SJCRH30 (cell line): Measurements from ENCODE around the gene FAM118A. TPM values are rescaled to one million over a fixed set of nuclear protein-coding genes. Genes with fewer than 3 reads are reported as not detected.
"Not testable (repeated sequence)": the region's sequence is repeated elsewhere in the genome, so short reads cannot be mapped to it uniquely, and the experiment has no call there.

Experiments used
- DNase-seq, 2 experiments: peaks; one replicate each; pipeline ENCODE4 v3.0.0-alpha.2; 2015 to 2020
- H3K27ac ChIP-seq: fragments of 250-450 bp; sonication (Bioruptor Pico); 2 replicates; pipeline ENCODE4 v1.5.1; 2020; ENCODE audit warnings: mild to moderate bottlenecking, moderate library complexity
- H3K27me3 ChIP-seq: fragments of 250-450 bp; sonication (Bioruptor Pico); 2 replicates; pipeline ENCODE4 v1.5.1; 2020; ENCODE audit warnings: mild to moderate bottlenecking, moderate library complexity
- H3K36me3 ChIP-seq: fragments of 250-450 bp; sonication (Bioruptor Pico); 2 replicates; pipeline ENCODE4 v1.5.1; 2020; ENCODE audit warnings: mild to moderate bottlenecking, moderate library complexity
- H3K4me1 ChIP-seq: fragments of 250-450 bp; sonication (Bioruptor Pico); 2 replicates; pipeline ENCODE4 v1.5.1; 2020; ENCODE audit warnings: mild to moderate bottlenecking, moderate library complexity
- H3K4me3 ChIP-seq: fragments of 250-450 bp; sonication (Bioruptor Pico); 2 replicates; pipeline ENCODE4 v1.5.1; 2020; ENCODE audit warnings: mild to moderate bottlenecking, moderate library complexity
- H3K9me3 ChIP-seq: fragments of 250-450 bp; sonication (Bioruptor Pico); replicated peaks from 2 replicates; pipeline ENCODE4 v1.5.1; 2020; ENCODE audit warnings: mild to moderate bottlenecking, moderate library complexity
- total RNA-seq: library from RNA; depleted of rRNA; stranded (reverse); fragments of >200 nt; shearing (Covaris generic); gene quantifications from 2 replicates; pipeline ENCODE4 v1.2.3, GENCODE V29; 2014

Gene FAM118A
- total RNA-seq, 1 experiment from 2014 or later, result 13.8 TPM

DNA sequence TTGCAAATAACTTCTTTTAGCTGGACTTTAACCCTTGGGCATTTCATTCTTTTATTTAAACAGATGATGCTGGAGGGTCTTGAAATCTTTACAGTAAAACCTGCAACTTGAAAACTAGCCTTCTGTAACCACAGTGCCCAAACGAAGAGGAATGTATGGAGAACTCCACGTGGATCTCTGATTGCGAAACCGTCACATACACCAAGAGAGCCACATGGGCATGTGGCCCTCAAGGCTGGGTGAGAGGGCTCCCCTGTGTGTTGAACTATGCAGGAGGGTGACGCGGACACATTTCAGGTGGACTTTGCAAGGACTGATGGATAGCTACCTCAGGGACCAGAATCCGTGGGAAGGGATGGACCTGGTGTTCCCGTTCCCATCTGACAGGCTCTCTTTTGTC is 30.6 kb downstream of the FAM118A start:
- Histone ChIP-seq H3K4me3 (no peak overlapping the region), H3K4me1 (no peaks in the 10 kb centered on the region), H3K9me3 (no peaks in the 10 kb centered on the region), H3K27ac (no peak overlapping the region), H3K27me3 (no peaks in the 10 kb centered on the region), H3K36me3 (no peaks in the 10 kb centered on the region; the same call in 1 of the 2 replicates)
- DNase-seq, result no peak

DNA sequence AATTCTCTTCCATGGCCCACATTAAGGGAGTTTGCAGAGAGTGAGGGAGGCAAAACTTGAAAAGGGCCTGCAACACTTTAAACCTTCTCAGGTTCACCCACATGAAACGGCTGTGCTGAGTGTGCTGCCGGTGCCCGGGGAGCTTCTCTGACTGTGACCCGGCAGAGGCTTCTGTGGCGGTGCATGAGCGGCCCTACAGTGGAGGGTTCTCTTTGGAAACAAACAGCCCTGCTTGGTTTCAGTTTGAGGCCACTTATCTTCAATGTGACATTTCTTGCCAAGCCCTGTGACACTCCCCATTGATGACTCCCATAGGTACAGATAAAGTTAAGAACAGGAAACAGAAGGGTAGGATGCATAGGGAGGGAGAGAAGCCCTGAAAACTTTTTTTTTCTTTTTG is 31.8 kb downstream of the FAM118A start:
- H3K4me3 ChIP-seq, result no peak overlapping the region
- H3K36me3 ChIP-seq, result no peaks in the 10 kb centered on the region; the same call in 1 of the 2 replicates
- H3K27me3 ChIP-seq, result no peaks in the 10 kb centered on the region
- DNase-seq, result no peak
- no peaks in the 10 kb centered on the region for H3K9me3 ChIP-seq
- H3K4me1 ChIP-seq, result no peaks in the 10 kb centered on the region
- H3K27ac ChIP-seq, result no peak overlapping the region

DNA sequence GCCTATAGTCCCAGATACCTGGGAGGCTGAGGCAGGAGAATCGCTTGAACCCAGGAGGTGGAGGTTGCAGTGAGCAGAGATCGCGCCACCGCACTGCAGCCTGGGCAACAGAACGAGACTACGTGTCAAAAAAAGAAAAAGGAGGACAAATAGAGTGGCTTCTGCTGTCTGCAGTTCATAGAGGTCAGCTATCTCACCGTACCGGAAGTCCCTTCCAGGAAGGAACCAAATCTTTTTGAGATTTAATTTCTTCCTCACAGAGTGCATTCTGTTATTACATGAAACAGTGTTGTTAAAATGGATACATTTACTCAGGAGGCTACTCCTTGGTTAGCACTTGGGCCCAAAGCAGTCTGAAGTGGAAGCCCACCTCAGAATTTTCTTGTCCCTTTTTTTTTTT is 33.4 kb downstream of the FAM118A start:
- Histone ChIP-seq H3K36me3 (no peaks in the 10 kb centered on the region; the same call in 1 of the 2 replicates), H3K27me3 (no peaks in the 10 kb centered on the region), H3K27ac (no peak overlapping the region), H3K4me3 (no peak overlapping the region), H3K9me3 (no peaks in the 10 kb centered on the region), H3K4me1 (no peaks in the 10 kb centered on the region)
- DNase-seq, result no peak

DNA sequence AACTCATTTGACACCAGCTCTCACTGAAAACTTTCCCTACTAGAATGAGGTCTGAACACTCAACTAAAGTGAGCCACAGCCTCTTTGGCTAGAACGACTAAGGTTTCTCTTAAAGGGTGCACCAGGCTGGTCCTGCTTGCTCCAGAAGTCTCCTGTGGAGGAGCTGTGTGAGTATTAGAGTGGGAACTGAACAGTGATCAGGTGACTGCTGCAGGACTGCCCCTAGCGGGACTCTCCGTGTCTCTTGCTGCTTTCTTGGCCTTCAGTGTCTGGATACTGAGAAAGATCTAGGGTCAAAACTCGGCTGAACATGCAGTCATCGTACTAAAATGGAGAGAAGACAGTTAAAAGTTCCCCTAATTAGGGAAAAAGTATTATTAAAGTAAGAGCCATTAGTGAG is 34.6 kb downstream of the FAM118A start:
- DNase-seq, result no peak
- Histone ChIP-seq H3K27ac (no peak overlapping the region), H3K36me3 (no peaks in the 10 kb centered on the region; the same call in 1 of the 2 replicates), H3K4me1 (no peaks in the 10 kb centered on the region), H3K9me3 (no peaks in the 10 kb centered on the region), H3K27me3 (no peaks in the 10 kb centered on the region), H3K4me3 (no peak overlapping the region)

DNA sequence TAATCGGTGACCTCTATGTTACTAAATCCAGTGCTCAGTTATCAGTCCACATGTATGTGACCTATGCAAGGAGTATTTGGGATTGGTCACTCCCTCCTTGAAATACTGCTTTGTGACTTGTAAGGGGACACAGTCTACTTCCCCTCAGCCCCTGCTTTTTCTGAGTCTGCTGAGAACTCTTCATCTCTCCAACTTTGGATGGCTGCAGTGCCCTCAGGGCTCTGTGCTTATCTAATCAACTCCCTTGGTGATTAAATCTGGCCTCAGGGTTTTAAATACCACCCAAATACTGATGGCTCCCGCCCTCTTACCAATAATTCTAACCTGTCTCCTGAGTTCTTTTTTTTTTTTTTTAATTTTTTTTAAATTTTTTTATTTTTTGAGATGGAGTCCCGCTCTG is 40.2 kb downstream of the FAM118A start:
- Histone ChIP-seq H3K27ac (no peak overlapping the region), H3K9me3 (no peaks in the 10 kb centered on the region), H3K4me3 (no peak overlapping the region), H3K4me1 (peaks cover 10% of the 10 kb centered on the region), H3K36me3 (no peaks in the 10 kb centered on the region), H3K27me3 (no peaks in the 10 kb centered on the region)
- DNase-seq, result no peak

DNA sequence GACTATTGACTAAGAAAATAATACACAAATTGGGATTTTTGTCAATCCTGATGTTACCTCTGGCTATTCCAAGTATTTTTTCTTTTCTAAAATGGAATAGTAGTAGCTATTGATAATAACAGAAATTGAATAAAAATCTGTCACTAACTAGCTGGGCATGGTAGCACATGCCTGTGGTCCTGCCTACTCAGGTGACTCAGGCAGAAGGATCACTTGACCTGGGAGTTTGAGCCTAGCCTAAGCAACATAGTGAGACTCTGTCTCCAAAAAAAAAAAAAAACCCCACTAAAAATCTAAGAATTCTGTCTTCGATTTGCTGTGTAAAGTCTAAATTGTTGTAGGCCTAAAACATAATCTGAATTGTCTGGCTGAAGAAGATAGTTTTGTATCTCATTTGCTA is 42.2 kb downstream of the FAM118A start:
- Histone ChIP-seq H3K27ac (no peak overlapping the region), H3K9me3 (no peaks in the 10 kb centered on the region), H3K4me3 (no peak overlapping the region), H3K36me3 (no peaks in the 10 kb centered on the region), H3K27me3 (no peaks in the 10 kb centered on the region), H3K4me1 (peaks cover 10% of the 10 kb centered on the region)
- no peak for DNase-seq

DNA sequence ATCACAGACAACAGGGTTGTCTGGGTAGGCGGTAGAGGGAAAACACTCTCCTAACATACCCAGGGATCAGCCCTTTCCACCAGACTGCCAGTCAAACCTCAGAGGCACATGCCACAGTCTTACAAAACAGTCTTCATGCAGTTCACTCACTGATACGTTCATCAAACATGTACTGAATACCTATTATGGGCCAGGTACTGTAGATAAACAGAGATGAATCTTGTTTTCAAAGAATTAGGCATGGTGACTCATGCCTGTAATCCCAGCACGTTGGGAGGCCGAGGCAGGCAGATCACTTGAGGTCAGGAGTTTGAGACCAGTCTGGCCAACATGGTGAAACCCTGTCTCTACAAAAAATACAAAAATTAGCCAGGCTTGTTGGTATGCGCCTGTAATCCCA is 43.0 kb downstream of the FAM118A start:
- H3K4me3 ChIP-seq, H3K27me3 ChIP-seq, H3K9me3 ChIP-seq, H3K36me3 ChIP-seq: not testable (repeated sequence)
- peaks cover 10% of the 10 kb centered on the region for H3K4me1 ChIP-seq
- peak overlapping the region; percentile 42; the same call in 1 of the 2 replicates for H3K27ac ChIP-seq
- DNase-seq, result peak; percentile 14 to 19

DNA sequence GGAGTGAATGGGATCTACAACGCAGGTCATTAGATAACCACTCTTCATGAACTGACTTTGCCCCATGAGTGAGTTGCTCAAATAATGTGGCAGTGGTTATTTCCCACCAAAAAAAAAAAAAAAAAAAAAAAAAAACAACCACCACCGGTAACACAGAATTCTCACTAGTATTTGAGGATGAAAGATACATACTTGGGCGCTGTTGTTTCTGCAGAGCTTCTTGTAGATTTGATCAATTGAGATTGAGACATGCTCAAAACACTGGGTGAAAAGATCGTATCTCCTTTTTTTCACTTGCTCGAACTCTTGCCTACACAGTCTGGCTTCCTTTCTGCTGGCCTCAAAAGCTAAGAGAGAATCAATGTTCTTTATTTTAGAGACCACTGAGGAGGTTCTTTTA is 44.1 kb downstream of the FAM118A start:
- H3K4me1 ChIP-seq, result peaks cover 10% of the 10 kb centered on the region
- no peak overlapping the region for H3K27ac ChIP-seq
- DNase-seq, result no peak
- no peak overlapping the region for H3K4me3 ChIP-seq
- H3K27me3 ChIP-seq, result no peaks in the 10 kb centered on the region
- H3K9me3 ChIP-seq, result no peaks in the 10 kb centered on the region
- H3K36me3 ChIP-seq, result no peaks in the 10 kb centered on the region

DNA sequence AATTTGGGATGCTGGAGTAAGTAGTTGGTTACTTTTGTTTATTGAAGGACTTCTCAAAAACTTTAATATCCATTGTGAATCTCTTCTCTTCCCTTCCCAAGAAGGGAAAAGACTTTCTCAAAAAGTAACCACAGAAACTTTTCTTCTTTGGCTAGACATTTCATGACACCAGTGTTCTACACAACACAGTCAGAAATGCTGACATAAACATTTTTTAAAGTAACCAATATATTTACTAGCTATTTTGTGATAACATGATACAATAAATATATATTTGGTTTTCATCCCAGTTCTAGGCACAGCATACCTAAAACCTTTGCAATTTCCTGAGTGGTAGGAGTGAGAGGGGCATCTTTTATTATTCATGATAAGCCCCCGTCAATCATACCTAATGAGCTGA is 47.8 kb downstream of the FAM118A start:
- peaks cover 7% of the 10 kb centered on the region for H3K4me1 ChIP-seq
- DNase-seq, result no peak
- no peak overlapping the region for H3K27ac ChIP-seq
- H3K27me3 ChIP-seq, result no peaks in the 10 kb centered on the region
- no peaks in the 10 kb centered on the region for H3K36me3 ChIP-seq
- H3K4me3 ChIP-seq, result no peak overlapping the region
- no peaks in the 10 kb centered on the region for H3K9me3 ChIP-seq

DNA sequence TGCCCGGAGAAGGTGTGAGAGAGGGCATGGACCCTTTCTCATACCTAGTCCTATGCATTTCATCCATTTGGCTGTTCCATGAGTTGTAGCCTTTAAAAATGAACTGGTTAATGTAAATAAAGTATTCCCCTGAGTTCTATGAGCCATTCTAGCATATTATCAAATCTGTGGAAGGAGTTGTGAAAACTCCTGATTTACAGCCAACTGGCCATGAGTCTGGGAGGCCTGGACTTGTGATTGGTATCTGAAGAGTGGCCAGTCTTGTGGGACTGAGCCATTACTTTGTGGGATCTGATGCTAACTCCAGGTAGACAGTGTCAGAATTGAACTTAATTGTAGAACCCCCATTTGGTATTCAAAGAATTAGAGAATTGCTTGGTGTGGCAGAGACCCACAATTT is 48.4 kb downstream of the FAM118A start:
- Histone ChIP-seq H3K9me3 (no peaks in the 10 kb centered on the region), H3K27me3 (no peaks in the 10 kb centered on the region), H3K4me3 (no peak overlapping the region), H3K36me3 (no peaks in the 10 kb centered on the region), H3K4me1 (peaks cover 3% of the 10 kb centered on the region), H3K27ac (no peak overlapping the region)
- no peak for DNase-seq

DNA sequence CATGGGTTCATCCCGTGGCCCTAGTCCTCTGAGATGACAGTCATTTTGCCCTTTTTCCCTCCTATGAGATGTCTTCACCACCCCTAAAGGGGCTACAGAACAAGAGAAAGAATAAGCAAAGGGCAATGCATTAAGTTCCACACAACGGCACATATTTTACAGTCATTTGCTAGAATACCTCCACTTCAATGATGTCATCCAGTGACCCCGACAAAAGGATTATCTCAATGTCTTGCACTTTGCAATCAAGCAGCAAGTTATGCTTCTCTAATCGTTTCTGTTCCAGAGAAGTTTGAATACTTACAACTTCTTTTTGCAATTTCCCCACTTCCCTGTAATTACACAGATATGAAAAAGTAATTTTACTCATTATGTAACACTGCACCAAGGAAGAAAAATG is 49.9 kb downstream of the FAM118A start:
- Histone ChIP-seq H3K27me3 (no peaks in the 10 kb centered on the region), H3K36me3 (no peaks in the 10 kb centered on the region), H3K9me3 (no peaks in the 10 kb centered on the region), H3K4me3 (no peak overlapping the region), H3K4me1 (no peaks in the 10 kb centered on the region), H3K27ac (no peak overlapping the region)
- no peak for DNase-seq

DNA sequence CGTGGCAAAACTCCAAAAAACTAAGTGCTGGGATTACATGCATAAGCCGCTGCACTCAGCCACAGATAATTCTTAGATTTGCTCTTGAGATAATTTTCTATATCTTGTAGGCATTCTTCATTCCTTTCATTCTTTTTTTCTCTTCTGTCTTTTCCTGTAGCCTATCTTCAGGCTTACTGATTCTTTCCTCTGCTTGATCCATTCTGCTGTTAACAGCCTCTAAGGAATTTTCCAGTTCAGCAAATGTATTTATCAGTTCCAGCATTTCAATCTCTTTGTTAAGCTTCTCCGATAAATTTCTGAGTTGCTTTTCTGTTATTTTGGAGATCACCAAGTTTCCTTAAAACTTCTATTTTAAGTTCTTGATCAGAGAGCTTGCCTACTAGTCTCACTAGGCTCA is 57.0 kb downstream of the FAM118A start:
- no peak overlapping the region for H3K4me3 ChIP-seq
- H3K27ac ChIP-seq, result no peak overlapping the region
- H3K4me1 ChIP-seq, result no peaks in the 10 kb centered on the region
- no peaks in the 10 kb centered on the region for H3K9me3 ChIP-seq
- no peak for DNase-seq
- no peaks in the 10 kb centered on the region for H3K36me3 ChIP-seq
- no peaks in the 10 kb centered on the region; the same call in 1 of the 2 replicates for H3K27me3 ChIP-seq

DNA sequence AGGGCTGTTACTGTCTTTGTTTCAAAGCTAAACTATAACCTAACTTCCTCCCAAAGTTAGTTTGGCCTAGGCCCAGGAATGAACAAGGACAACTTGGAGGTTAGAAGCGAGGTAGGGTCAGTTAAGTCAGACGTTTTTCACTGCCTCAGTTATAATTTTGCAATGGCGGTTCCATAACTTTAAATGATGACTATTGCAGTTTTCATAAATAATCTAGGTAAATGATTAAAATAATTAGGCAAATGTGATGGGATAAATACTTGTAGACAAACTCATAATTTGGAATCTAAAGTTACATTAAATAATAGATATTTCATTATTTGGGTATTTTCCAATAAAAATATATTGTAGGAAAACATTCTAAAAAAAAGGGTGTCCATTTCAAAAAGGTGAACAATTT is 63.9 kb downstream of the FAM118A start:
- DNase-seq, H3K27me3 ChIP-seq, H3K9me3 ChIP-seq, H3K4me1 ChIP-seq, H3K27ac ChIP-seq, H3K4me3 ChIP-seq, H3K36me3 ChIP-seq: not testable (repeated sequence)

DNA sequence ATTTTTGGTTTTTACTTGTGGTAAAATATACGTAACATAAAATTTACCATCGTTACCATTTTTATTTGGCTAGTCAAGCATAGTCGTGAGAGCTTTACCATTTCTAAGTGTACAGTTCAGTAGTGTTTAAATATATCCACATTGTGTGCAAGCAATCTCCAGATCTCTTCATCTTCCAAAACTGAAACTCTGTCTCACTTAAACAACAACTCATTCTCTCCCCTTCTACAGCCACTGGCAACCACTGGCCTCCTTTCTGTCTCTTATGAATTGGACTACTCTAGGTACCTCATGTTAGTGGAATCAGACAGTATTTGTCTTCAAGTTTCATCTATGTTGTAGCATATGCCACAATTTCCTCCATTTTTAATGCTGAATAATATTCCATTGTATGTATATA is 66.3 kb downstream of the FAM118A start:
- Histone ChIP-seq H3K27ac (no peak overlapping the region), H3K9me3 (no peaks in the 10 kb centered on the region; the same call in 1 of the 2 replicates), H3K4me1 (no peaks in the 10 kb centered on the region), H3K27me3 (no peaks in the 10 kb centered on the region), H3K36me3 (no peaks in the 10 kb centered on the region), H3K4me3 (no peak overlapping the region)
- no peak for DNase-seq

DNA sequence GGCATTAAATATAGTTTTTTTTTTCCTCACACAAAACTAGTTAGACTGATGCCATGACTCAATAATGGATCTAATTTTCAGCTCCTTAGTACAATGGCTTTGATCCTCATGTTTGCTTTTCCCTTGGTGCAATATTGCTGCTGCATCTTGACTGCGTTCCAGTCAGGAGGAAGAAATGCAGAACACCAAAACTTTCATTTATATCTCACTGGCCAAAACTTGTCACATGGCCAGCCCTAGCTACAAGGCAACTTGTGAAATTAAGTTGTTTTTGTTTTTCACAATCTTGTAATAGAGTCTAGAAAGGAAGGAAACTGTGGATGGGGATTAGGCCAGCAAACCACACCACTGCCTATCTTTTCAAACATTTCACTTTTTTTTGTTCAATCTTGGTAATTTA is 67.0 kb downstream of the FAM118A start:
- no peak overlapping the region for H3K4me3 ChIP-seq
- no peaks in the 10 kb centered on the region for H3K36me3 ChIP-seq
- no peak for DNase-seq
- no peaks in the 10 kb centered on the region for H3K27me3 ChIP-seq
- no peaks in the 10 kb centered on the region; the same call in 1 of the 2 replicates for H3K9me3 ChIP-seq
- H3K27ac ChIP-seq, result no peak overlapping the region
- H3K4me1 ChIP-seq, result no peaks in the 10 kb centered on the region

DNA sequence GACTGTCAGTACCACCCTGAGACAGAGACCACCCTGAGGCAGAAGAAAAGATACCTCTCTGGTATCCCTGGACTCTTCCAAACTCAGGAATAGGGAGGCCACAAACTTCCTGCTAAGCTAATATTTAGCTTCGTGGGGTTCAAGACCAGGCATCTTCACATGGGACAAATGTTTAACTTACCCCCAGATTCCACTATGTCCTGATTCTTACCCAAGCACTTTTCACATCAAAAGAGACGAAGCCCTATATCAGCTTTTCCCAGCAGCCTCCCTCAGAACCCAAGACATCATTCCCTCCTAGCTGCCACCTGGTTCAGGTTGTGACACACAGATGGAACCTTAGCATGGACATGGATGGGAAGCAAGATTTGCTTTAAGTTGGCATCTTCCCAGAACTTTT is 71.6 kb downstream of the FAM118A start:
- DNase-seq, result no peak
- no peak overlapping the region for H3K27ac ChIP-seq
- H3K4me1 ChIP-seq, result no peaks in the 10 kb centered on the region
- no peak overlapping the region for H3K4me3 ChIP-seq
- no peaks in the 10 kb centered on the region for H3K36me3 ChIP-seq
- no peaks in the 10 kb centered on the region for H3K27me3 ChIP-seq
- no peaks in the 10 kb centered on the region for H3K9me3 ChIP-seq

DNA sequence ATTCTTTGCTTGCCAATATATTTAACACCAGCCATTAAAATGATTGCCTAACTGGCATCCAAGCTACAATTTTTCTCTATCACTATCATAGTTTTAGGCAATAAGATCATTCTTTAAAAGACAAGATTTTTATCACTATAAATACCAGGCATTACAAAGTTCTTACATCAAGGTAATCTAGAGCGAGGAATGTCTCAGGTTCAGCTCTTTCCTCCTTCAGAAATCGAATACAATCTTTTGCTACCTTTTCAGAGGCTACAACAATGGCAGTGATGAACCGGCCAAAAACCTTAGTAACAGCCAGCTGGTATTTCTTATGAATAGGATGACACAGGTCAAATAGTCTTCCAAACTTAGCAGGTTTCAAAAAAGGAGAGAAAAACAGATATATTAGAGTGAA is 79.8 kb downstream of the FAM118A start:
- no peaks in the 10 kb centered on the region for H3K9me3 ChIP-seq
- H3K36me3 ChIP-seq, result no peaks in the 10 kb centered on the region
- DNase-seq, result no peak
- no peak overlapping the region for H3K27ac ChIP-seq
- no peak overlapping the region for H3K4me3 ChIP-seq
- H3K4me1 ChIP-seq, result no peaks in the 10 kb centered on the region
- no peaks in the 10 kb centered on the region for H3K27me3 ChIP-seq
